HepG2 (cell line): Measurements from ENCODE around the gene ANKLE1. TPM values are rescaled to one million over a fixed set of nuclear protein-coding genes. Genes with fewer than 3 reads are reported as not detected.

Experiments used
- EHMT2 ChIP-seq: fragments of 200-600 bp; sonication (generic); IDR thresholded peaks from 2 replicates; pipeline ENCODE4 v1.7.0; 2017; ENCODE audit warnings: antibody characterized with exemption, low read depth, low read length, borderline replicate concordance
- JUN ChIP-seq: sonication (generic); formaldehyde crosslinking; IDR thresholded peaks from 2 replicates; pipeline ENCODE4 v1.4.0; 2020; ENCODE audit warnings: mild to moderate bottlenecking, missing genetic modification reagents
- MED1 ChIP-seq: sonication (generic); formaldehyde crosslinking; IDR thresholded peaks from 2 replicates; pipeline ENCODE4 v1.4.0; 2020; ENCODE audit warnings: missing genetic modification reagents
- MTF1 ChIP-seq: sonication (generic); formaldehyde crosslinking; IDR thresholded peaks from 2 replicates; pipeline ENCODE4 v1.5.0; 2020; ENCODE audit warnings: missing genetic modification reagents
- MYC ChIP-seq: sonication (generic); formaldehyde crosslinking; IDR thresholded peaks from 2 replicates; pipeline ENCODE4 v1.9.0; 2021; ENCODE audit warnings: missing genetic modification reagents, borderline replicate concordance
- NONO ChIP-seq, 2 experiments: fragments of 450-650 bp in 1 of 2; sonication (generic) in 1 of 2; formaldehyde crosslinking in 1 of 2; IDR thresholded peaks in 1 of 2; conservative IDR thresholded peaks in 1 of 2; 2 replicates each; pipeline versions ENCODE4 v1.6.1 to v1.8.0; 2017 to 2022; ENCODE audit warnings: mild to moderate bottlenecking in 1 of 2, missing genetic modification reagents in 1 of 2, moderate library complexity in 1 of 2
- NR3C1 ChIP-seq: sonication (generic); formaldehyde crosslinking; IDR thresholded peaks from 2 replicates; pipeline ENCODE4 v1.4.0; 2020; ENCODE audit warnings: missing genetic modification reagents
- POLR2A ChIP-seq, 2 experiments: IDR thresholded peaks; 2 replicates each; pipeline ENCODE4 v1.6.1; 2011; ENCODE audit warnings: low read depth in 2 of 2, low read length in 2 of 2, mild to moderate bottlenecking in 1 of 2, moderate library complexity in 1 of 2; ENCODE audit not compliant: insufficient read depth in 1 of 2
- ZBTB42 ChIP-seq: sonication (generic); formaldehyde crosslinking; IDR thresholded peaks from 2 replicates; pipeline ENCODE4 v1.5.0; 2020; ENCODE audit warnings: mild to moderate bottlenecking, missing genetic modification reagents
- ZFP1 ChIP-seq: IDR thresholded peaks from 2 replicates; pipeline ENCODE4 v1.6.1; 2016
- ZFY ChIP-seq: sonication (generic); formaldehyde crosslinking; IDR thresholded peaks from 2 replicates; pipeline ENCODE4 v1.4.0; 2020; ENCODE audit warnings: missing genetic modification reagents
- ZNF557 ChIP-seq: sonication (generic); formaldehyde crosslinking; IDR thresholded peaks from 2 replicates; pipeline ENCODE4 v1.4.0; 2020; ENCODE audit warnings: missing genetic modification reagents
- polyA plus RNA-seq, 8 experiments: library from polyadenylated mRNA; depleted of rRNA in 3 of 8; stranded (reverse) in 7 of 8; unstranded in 1 of 8; fragments of >200 nt; fragmentation: Illumina TruSeq in 4 of 8; extraction: Trizol in 4 of 8; gene quantifications; 2 replicates each; pipeline versions ENCODE4 v1.2.1 to v1.2.3, GENCODE V29; 2011 to 2016; ENCODE audit warnings: low read depth in 4 of 8, missing spikeins in 1 of 8, mixed read lengths in 1 of 8; ENCODE audit not compliant: insufficient read depth in 1 of 8
- total RNA-seq, 5 experiments: library from RNA; depleted of rRNA; stranded (reverse); fragments of >200 nt; fragmentation: Illumina TruSeq; extraction: Trizol; gene quantifications; 2 replicates each; pipeline ENCODE4 v1.2.3, GENCODE V29; 2016; ENCODE audit warnings: low read depth in 1 of 5
- TF ChIP-seq, protein P1 (sequence below): IDR thresholded peaks from 2 replicates; pipeline ENCODE4 v1.6.1; 2016
- TF ChIP-seq, protein P2 (sequence below): sonication (generic); formaldehyde crosslinking; IDR thresholded peaks from 2 replicates; pipeline ENCODE4 v1.4.0; 2020; ENCODE audit warnings: missing genetic modification reagents, borderline replicate concordance
- TF ChIP-seq, protein P3 (sequence below): IDR thresholded peaks from 2 replicates; pipeline ENCODE4 v1.6.1; 2012; ENCODE audit warnings: inconsistent platforms
- TF ChIP-seq, protein P4 (sequence below): IDR thresholded peaks from 2 replicates; pipeline ENCODE4 v1.6.1; 2016; ENCODE audit warnings: mild to moderate bottlenecking
- TF ChIP-seq, protein P5 (sequence below): sonication (generic); formaldehyde crosslinking; IDR thresholded peaks from 2 replicates; pipeline ENCODE4 v1.4.0; 2020; ENCODE audit warnings: mild to moderate bottlenecking, missing genetic modification reagents
- TF ChIP-seq, protein P6 (sequence below): sonication (generic); formaldehyde crosslinking; IDR thresholded peaks from 2 replicates; pipeline ENCODE4 v1.5.0; 2020; ENCODE audit warnings: mild to moderate bottlenecking, missing genetic modification reagents, borderline replicate concordance

ANKLE1 gene
- total and polyA plus RNA-seq, 2 of the 13 experiments (the other 11 are each of a cell fraction or from before 2014, with no cell fraction given): 0.69 to 1.5 TPM

DNA sequence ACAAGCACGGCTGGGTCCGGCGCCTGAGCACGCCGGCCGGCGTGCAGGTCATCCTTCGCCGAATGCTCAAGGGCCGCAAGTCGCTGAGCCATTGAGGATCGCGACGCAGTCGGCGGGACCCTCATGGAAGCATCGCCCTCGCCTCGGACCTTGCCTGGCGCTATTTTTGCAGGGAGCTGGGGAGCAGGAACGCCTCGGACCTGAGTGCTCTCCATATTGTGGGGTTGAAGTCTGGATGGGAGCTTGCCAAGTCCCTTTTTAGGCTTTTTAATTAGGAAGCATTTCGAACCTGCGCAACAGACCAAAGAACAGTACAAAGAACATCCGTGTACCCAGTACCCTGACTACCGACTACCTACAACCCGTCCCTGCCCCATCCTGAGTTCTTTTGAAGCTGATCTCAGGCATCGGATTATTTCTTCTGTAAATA, 24.6 kb downstream of the ANKLE1 start (continued):
- TF ChIP-seq NONO (IDR thresholded peaks at IDR 0.05) (no peak), NONO (CRISPR knock-in tag; conservative IDR thresholded peaks at IDR 0.05) (no peak), MTF1 (CRISPR knock-in tag) (no peak), NR3C1 (no peak), MED1 (no peak), POLR2A (IDR thresholded peaks at IDR 0.05; ENCODE audit: insufficient read depth in 1 of 2, low read depth in 2 of 2, low read length in 2 of 2) (peak in 1 of 2 experiments; percentile 8; a peak in 1 of 4 replicates), JUN (no peak), ZNF557 (0 out of 2 replicates have a peak, but pooled peaks have one; percentile 3), ZBTB42 (CRISPR knock-in tag) (no peak), EHMT2 (no peak), ZFY (CRISPR knock-in tag) (0 out of 2 replicates have a peak, but pooled peaks have one; percentile 5), ZFP1 (CRISPR knock-in tag) (no peak), MYC (CRISPR knock-in tag) (peak; percentile 63; the same call in 1 of the 2 replicates)
- TF ChIP-seq, protein P1, sequence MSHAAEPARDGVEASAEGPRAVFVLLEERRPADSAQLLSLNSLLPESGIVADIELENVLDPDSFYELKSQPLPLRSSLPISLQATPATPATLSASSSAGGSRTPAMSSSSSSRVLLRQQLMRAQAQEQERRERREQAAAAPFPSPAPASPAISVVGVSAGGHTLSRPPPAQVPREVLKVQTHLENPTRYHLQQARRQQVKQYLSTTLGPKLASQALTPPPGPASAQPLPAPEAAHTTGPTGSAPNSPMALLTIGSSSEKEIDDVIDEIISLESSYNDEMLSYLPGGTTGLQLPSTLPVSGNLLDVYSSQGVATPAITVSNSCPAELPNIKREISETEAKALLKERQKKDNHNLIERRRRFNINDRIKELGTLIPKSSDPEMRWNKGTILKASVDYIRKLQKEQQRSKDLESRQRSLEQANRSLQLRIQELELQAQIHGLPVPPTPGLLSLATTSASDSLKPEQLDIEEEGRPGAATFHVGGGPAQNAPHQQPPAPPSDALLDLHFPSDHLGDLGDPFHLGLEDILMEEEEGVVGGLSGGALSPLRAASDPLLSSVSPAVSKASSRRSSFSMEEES: 0 out of 2 replicates have a peak, but pooled peaks have one; percentile 7
- TF ChIP-seq, protein P2, sequence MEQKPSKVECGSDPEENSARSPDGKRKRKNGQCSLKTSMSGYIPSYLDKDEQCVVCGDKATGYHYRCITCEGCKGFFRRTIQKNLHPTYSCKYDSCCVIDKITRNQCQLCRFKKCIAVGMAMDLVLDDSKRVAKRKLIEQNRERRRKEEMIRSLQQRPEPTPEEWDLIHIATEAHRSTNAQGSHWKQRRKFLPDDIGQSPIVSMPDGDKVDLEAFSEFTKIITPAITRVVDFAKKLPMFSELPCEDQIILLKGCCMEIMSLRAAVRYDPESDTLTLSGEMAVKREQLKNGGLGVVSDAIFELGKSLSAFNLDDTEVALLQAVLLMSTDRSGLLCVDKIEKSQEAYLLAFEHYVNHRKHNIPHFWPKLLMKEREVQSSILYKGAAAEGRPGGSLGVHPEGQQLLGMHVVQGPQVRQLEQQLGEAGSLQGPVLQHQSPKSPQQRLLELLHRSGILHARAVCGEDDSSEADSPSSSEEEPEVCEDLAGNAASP (CRISPR knock-in tag): no peak
- TF ChIP-seq, protein P3, sequence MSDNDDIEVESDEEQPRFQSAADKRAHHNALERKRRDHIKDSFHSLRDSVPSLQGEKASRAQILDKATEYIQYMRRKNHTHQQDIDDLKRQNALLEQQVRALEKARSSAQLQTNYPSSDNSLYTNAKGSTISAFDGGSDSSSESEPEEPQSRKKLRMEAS: peak; percentile 45
- TF ChIP-seq, protein P4, sequence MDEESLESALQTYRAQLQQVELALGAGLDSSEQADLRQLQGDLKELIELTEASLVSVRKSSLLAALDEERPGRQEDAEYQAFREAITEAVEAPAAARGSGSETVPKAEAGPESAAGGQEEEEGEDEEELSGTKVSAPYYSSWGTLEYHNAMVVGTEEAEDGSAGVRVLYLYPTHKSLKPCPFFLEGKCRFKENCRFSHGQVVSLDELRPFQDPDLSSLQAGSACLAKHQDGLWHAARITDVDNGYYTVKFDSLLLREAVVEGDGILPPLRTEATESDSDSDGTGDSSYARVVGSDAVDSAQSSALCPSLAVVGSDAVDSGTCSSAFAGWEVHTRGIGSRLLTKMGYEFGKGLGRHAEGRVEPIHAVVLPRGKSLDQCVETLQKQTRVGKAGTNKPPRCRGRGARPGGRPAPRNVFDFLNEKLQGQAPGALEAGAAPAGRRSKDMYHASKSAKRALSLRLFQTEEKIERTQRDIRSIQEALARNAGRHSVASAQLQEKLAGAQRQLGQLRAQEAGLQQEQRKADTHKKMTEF (CRISPR knock-in tag): no peak
- TF ChIP-seq, protein P5, sequence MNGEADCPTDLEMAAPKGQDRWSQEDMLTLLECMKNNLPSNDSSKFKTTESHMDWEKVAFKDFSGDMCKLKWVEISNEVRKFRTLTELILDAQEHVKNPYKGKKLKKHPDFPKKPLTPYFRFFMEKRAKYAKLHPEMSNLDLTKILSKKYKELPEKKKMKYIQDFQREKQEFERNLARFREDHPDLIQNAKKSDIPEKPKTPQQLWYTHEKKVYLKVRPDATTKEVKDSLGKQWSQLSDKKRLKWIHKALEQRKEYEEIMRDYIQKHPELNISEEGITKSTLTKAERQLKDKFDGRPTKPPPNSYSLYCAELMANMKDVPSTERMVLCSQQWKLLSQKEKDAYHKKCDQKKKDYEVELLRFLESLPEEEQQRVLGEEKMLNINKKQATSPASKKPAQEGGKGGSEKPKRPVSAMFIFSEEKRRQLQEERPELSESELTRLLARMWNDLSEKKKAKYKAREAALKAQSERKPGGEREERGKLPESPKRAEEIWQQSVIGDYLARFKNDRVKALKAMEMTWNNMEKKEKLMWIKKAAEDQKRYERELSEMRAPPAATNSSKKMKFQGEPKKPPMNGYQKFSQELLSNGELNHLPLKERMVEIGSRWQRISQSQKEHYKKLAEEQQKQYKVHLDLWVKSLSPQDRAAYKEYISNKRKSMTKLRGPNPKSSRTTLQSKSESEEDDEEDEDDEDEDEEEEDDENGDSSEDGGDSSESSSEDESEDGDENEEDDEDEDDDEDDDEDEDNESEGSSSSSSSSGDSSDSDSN (CRISPR knock-in tag): peak; percentile 38; the same call in 1 of the 2 replicates
- TF ChIP-seq, protein P6, sequence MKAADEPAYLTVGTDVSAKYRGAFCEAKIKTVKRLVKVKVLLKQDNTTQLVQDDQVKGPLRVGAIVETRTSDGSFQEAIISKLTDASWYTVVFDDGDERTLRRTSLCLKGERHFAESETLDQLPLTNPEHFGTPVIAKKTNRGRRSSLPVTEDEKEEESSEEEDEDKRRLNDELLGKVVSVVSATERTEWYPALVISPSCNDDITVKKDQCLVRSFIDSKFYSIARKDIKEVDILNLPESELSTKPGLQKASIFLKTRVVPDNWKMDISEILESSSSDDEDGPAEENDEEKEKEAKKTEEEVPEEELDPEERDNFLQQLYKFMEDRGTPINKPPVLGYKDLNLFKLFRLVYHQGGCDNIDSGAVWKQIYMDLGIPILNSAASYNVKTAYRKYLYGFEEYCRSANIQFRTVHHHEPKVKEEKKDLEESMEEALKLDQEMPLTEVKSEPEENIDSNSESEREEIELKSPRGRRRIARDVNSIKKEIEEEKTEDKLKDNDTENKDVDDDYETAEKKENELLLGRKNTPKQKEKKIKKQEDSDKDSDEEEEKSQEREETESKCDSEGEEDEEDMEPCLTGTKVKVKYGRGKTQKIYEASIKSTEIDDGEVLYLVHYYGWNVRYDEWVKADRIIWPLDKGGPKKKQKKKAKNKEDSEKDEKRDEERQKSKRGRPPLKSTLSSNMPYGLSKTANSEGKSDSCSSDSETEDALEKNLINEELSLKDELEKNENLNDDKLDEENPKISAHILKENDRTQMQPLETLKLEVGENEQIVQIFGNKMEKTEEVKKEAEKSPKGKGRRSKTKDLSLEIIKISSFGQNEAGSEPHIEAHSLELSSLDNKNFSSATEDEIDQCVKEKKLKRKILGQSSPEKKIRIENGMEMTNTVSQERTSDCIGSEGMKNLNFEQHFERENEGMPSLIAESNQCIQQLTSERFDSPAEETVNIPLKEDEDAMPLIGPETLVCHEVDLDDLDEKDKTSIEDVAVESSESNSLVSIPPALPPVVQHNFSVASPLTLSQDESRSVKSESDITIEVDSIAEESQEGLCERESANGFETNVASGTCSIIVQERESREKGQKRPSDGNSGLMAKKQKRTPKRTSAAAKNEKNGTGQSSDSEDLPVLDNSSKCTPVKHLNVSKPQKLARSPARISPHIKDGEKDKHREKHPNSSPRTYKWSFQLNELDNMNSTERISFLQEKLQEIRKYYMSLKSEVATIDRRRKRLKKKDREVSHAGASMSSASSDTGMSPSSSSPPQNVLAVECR (CRISPR knock-in tag): no peak; the same call in 1 of the 2 replicates
